Keratinocyte (primary cell): ENCODE data around the gene RIPK3.
"Not testable (repeated sequence)": the region's sequence is repeated elsewhere in the genome, so short reads cannot be mapped to it uniquely, and the experiment has no call there.

Experiments
- CTCF ChIP-seq, 3 experiments: IDR thresholded peaks in 1 of 3; conservative IDR thresholded peaks in 1 of 3; optimal IDR thresholded peaks in 1 of 3; 2 replicates in 2 of 3; 3 replicates in 1 of 3; pipeline versions ENCODE3 to v1.5.1; 2011; ENCODE audit warnings: low read length in 3 of 3, mild to moderate bottlenecking in 3 of 3, moderate library complexity in 2 of 3, control low read depth in 1 of 3, inconsistent platforms in 1 of 3; ENCODE audit not compliant: insufficient read depth in 2 of 3; ENCODE audit errors: extremely low read depth in 1 of 3
- EZH2 ChIP-seq: IDR thresholded peaks from one replicate; pipeline ENCODE4 v1.6.1; 2012; ENCODE audit warnings: inconsistent platforms, mild to moderate bottlenecking, low read length, moderate library complexity

DNA sequence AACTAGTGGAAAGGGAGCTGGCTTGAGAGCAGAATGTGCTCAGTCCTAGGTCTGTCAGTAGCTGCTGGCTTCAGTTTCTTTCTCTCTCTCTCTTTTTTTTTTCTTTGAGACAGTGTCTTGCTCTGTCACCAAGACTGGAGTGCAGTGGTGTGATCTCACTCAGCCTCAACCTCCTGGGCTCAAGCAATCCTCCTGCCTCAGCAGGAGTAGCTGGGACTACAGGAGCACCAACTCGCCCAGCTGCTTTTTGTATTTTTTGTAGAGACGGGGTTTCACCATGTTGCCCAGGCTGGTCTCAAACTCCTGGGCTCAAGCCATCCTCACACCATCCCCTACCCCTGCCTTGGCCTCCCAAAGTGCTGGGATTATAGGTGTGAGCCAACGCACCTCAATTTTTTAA lies 31.8 kb upstream of the RIPK3 start:
- TF ChIP-seq CTCF (optimal IDR thresholded peaks at IDR 0.05 in 1 of 3, IDR thresholded peaks at IDR 0.05 in 1 of 3, conservative IDR thresholded peaks at IDR 0.05 in 1 of 3; ENCODE audit: extremely low read depth in 1 of 3, insufficient read depth in 2 of 3, low read length in 3 of 3); EZH2: not testable (repeated sequence)
